ENCODE measurements around the gene PRKCH. TPM values are rescaled to one million over a fixed set of nuclear protein-coding genes. Genes with fewer than 3 reads are reported as not detected.

PRKCH gene
- total RNA-seq, 1 experiment from 2014 or later: 10.3 TPM

DNA sequence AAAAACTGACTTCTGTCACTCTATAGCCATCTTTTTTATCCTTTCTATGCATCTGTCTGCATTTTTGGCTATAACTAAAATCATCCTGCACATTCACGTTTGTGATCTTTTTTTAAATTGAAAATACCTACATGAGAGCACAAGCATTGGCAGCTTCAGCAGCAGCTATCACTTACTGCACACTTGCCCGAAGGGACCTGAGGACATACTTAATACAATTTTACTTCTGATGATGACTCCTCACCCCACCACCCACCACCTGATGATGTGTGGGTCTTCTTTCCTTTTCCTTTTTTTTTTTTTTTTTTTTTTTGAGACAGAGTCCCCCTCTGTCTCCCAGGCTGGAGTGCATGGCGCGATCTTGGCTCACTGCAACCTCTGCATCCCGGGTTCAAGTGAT, 160.3 kb downstream of the PRKCH start:
- peaks cover 25% of the 10 kb centered on the region for H3K4me1 Mint-ChIP-seq
- no peak for ATAC-seq
- TF ChIP-seq ESRRA (CRISPR knock-in tag; IDR thresholded peaks at IDR 0.05; ENCODE audit: borderline replicate concordance) (no peak), OVOL2 (CRISPR knock-in tag; IDR thresholded peaks at IDR 0.05; ENCODE audit: borderline replicate concordance) (no peak), CBFB (CRISPR knock-in tag; IDR thresholded peaks at IDR 0.05; ENCODE audit: low read depth) (no peak), IRF2 (CRISPR knock-in tag; IDR thresholded peaks at IDR 0.05; ENCODE audit: borderline replicate concordance, low read depth) (no peak), ZNF219 (CRISPR knock-in tag; IDR thresholded peaks at IDR 0.05; ENCODE audit: borderline replicate concordance) (no peak), MYBL2 (CRISPR knock-in tag; IDR thresholded peaks at IDR 0.05) (no peak), EMX1 (CRISPR knock-in tag; IDR thresholded peaks at IDR 0.05) (no peak), CREB1 (CRISPR knock-in tag; IDR thresholded peaks at IDR 0.05) (no peak)
- TF ChIP-seq, protein P1, sequence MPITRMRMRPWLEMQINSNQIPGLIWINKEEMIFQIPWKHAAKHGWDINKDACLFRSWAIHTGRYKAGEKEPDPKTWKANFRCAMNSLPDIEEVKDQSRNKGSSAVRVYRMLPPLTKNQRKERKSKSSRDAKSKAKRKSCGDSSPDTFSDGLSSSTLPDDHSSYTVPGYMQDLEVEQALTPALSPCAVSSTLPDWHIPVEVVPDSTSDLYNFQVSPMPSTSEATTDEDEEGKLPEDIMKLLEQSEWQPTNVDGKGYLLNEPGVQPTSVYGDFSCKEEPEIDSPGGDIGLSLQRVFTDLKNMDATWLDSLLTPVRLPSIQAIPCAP (CRISPR knock-in tag; IDR thresholded peaks at IDR 0.05): no peak
- TF ChIP-seq, protein P2, sequence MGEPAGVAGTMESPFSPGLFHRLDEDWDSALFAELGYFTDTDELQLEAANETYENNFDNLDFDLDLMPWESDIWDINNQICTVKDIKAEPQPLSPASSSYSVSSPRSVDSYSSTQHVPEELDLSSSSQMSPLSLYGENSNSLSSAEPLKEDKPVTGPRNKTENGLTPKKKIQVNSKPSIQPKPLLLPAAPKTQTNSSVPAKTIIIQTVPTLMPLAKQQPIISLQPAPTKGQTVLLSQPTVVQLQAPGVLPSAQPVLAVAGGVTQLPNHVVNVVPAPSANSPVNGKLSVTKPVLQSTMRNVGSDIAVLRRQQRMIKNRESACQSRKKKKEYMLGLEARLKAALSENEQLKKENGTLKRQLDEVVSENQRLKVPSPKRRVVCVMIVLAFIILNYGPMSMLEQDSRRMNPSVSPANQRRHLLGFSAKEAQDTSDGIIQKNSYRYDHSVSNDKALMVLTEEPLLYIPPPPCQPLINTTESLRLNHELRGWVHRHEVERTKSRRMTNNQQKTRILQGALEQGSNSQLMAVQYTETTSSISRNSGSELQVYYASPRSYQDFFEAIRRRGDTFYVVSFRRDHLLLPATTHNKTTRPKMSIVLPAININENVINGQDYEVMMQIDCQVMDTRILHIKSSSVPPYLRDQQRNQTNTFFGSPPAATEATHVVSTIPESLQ (CRISPR knock-in tag; IDR thresholded peaks at IDR 0.05): no peak
- TF ChIP-seq, protein P3, sequence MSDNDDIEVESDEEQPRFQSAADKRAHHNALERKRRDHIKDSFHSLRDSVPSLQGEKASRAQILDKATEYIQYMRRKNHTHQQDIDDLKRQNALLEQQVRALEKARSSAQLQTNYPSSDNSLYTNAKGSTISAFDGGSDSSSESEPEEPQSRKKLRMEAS (CRISPR knock-in tag; IDR thresholded peaks at IDR 0.05): no peak
- TF ChIP-seq, protein P4, sequence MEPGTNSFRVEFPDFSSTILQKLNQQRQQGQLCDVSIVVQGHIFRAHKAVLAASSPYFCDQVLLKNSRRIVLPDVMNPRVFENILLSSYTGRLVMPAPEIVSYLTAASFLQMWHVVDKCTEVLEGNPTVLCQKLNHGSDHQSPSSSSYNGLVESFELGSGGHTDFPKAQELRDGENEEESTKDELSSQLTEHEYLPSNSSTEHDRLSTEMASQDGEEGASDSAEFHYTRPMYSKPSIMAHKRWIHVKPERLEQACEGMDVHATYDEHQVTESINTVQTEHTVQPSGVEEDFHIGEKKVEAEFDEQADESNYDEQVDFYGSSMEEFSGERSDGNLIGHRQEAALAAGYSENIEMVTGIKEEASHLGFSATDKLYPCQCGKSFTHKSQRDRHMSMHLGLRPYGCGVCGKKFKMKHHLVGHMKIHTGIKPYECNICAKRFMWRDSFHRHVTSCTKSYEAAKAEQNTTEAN (CRISPR knock-in tag; IDR thresholded peaks at IDR 0.05): no peak
- TF ChIP-seq, protein P5, sequence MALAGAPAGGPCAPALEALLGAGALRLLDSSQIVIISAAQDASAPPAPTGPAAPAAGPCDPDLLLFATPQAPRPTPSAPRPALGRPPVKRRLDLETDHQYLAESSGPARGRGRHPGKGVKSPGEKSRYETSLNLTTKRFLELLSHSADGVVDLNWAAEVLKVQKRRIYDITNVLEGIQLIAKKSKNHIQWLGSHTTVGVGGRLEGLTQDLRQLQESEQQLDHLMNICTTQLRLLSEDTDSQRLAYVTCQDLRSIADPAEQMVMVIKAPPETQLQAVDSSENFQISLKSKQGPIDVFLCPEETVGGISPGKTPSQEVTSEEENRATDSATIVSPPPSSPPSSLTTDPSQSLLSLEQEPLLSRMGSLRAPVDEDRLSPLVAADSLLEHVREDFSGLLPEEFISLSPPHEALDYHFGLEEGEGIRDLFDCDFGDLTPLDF (CRISPR knock-in tag; IDR thresholded peaks at IDR 0.05): no peak
- H3K27ac Mint-ChIP-seq: no peak overlapping the region
- CTCF ChIA-PET: no interaction called here
- no peak for DNase-seq (ENCODE audit: low spot score)
- no peaks in the 10 kb centered on the region for H3K36me3 Mint-ChIP-seq
- POLR2A ChIA-PET: no interaction called here
- no peaks in the 10 kb centered on the region for H3K9me3 Mint-ChIP-seq
- H3K27me3 Mint-ChIP-seq (ENCODE audit: low read depth): no peaks in the 10 kb centered on the region; the same call in 1 of the 2 replicates
- no peak overlapping the region for H3K4me3 Mint-ChIP-seq

DNA sequence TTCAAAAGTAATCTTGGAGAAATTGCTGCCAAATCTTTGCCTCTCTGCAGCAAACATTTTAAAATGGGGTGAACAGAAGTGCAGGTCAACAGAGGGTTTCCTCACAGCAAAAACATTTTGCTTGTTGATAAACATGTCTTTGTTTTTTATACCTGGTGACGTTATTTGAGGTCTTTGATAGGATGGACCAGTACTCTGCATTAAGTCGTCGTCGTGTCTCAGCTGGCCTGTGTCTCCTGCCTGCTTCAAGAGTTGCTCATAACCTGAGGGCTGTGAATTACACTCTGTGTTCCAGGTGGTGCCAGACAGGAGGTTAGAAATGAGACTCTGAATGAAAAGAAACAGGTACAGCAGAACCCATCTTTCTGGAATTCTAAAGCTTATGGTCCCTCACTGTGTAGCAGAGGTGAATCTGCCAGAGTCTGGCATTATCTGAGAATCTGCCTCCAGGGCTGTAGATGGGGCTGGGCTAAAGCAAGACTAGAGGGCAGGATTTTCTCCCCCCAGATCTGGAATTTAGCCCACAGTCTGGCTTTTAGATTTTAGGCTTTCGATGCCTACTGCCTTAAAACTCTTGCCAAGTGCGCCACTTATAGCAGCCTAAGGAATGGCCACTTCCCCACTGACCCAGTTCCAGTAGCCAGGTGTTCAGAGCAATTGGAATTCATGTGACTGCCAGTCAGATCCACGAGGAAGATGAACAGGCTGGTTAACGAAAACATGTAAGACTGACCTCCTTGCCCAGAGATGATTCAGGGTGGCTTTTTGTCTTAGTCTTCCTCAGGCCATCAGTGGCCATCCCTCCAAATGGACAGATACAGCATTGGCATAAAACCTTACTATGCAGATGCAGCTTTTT, 161.2 kb downstream of the PRKCH start:
- Mint-ChIP-seq H3K4me3 (no peak overlapping the region), H3K27ac (no peak overlapping the region), H3K36me3 (no peaks in the 10 kb centered on the region), H3K27me3 (ENCODE audit: low read depth) (no peaks in the 10 kb centered on the region; the same call in 1 of the 2 replicates), H3K9me3 (no peaks in the 10 kb centered on the region), H3K4me1 (peaks cover 21% of the 10 kb centered on the region)
- ChIA-PET POLR2A (interaction anchor here (1.3 kb wide), 1 partner anchor 20 kb away, joined by 11 read pairs; no protein-coding TSS in a partner anchor), CTCF (no interaction called here)
- no peak for ATAC-seq
- no peak for DNase-seq (ENCODE audit: low spot score)
- TF ChIP-seq, protein P6, sequence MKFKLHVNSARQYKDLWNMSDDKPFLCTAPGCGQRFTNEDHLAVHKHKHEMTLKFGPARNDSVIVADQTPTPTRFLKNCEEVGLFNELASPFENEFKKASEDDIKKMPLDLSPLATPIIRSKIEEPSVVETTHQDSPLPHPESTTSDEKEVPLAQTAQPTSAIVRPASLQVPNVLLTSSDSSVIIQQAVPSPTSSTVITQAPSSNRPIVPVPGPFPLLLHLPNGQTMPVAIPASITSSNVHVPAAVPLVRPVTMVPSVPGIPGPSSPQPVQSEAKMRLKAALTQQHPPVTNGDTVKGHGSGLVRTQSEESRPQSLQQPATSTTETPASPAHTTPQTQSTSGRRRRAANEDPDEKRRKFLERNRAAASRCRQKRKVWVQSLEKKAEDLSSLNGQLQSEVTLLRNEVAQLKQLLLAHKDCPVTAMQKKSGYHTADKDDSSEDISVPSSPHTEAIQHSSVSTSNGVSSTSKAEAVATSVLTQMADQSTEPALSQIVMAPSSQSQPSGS (CRISPR knock-in tag; IDR thresholded peaks at IDR 0.05; ENCODE audit: borderline replicate concordance, low read depth): no peak
- TF ChIP-seq, protein P7, sequence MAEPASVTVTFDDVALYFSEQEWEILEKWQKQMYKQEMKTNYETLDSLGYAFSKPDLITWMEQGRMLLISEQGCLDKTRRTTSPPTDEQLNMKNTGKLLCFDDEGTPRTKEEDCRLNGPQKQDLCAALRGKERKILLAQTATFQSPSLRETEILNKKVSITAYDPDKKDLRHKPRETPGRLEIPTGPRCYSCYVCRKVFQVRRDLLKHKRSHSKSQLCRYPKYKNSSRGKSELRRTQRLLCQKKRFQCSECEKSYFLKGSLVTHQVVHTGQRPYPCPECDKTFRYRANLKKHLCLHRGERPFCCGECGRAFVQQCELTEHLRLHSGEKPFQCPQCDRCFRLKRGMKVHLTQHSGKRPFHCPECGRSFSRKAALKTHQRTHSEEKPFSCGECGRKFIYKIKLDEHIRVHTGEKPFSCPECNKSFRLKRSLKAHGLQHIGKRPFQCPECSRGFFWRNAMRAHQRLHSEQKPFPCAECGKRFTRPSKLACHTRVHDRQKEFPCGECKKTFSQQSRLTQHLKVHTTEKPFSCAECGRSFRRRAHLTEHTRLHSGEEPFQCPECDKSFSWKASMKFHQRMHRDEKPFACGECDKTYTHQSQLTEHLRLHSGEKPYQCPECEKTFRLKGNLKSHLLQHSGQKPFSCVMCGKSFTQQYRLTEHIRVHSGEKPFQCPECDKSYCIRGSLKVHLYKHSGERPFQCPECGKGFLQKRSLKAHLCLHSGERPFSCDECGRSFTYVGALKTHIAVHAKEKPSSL (CRISPR knock-in tag; conservative IDR thresholded peaks at IDR 0.05): no peak
- TF ChIP-seq, protein P8, sequence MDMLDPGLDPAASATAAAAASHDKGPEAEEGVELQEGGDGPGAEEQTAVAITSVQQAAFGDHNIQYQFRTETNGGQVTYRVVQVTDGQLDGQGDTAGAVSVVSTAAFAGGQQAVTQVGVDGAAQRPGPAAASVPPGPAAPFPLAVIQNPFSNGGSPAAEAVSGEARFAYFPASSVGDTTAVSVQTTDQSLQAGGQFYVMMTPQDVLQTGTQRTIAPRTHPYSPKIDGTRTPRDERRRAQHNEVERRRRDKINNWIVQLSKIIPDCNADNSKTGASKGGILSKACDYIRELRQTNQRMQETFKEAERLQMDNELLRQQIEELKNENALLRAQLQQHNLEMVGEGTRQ (CRISPR knock-in tag; IDR thresholded peaks at IDR 0.05): no peak
- TF ChIP-seq CREB1 (CRISPR knock-in tag; IDR thresholded peaks at IDR 0.05) (no peak), IRF2 (CRISPR knock-in tag; IDR thresholded peaks at IDR 0.05; ENCODE audit: borderline replicate concordance, low read depth) (no peak), RELA (CRISPR knock-in tag; IDR thresholded peaks at IDR 0.05; ENCODE audit: borderline replicate concordance) (no peak), GTF2I (CRISPR knock-in tag; conservative IDR thresholded peaks at IDR 0.05) (no peak), ZNF138 (CRISPR knock-in tag; conservative IDR thresholded peaks at IDR 0.05) (no peak), ESRRA (CRISPR knock-in tag; IDR thresholded peaks at IDR 0.05; ENCODE audit: borderline replicate concordance) (no peak), NR1H2 (CRISPR knock-in tag; IDR thresholded peaks at IDR 0.05) (no peak)
- TF ChIP-seq, protein P5 (CRISPR knock-in tag; IDR thresholded peaks at IDR 0.05): no peak

Data from WTC11 (cell line).